Measurements from ENCODE around the gene CBS.
"Not testable (repeated sequence)": the region's sequence is repeated elsewhere in the genome, so short reads cannot be mapped to it uniquely, and the experiment has no call there.

Gene CBS

DNA sequence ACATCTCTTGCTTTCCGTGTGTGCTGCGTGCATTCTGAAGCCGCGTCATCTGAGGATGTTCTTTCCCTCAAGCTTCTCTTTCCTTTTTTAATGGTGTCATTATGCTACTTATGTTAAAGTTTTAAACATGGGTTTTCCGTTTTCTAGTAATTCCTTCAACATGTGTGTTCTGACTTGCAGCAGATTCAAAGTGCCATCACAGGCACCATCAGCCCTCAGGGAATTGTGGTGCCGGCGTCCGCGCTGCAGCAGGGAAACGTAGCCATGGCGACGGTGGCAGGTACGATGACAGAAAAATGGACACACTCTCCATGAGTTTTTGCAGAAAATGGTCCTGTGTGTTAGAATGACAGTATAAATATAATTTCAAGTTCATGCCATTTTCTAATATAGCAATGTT is 58.9 kb downstream of the CBS start:
- H3K4me1 Mint-ChIP-seq: peaks cover 18% of the 10 kb centered on the region
- TF ChIP-seq, protein P1, sequence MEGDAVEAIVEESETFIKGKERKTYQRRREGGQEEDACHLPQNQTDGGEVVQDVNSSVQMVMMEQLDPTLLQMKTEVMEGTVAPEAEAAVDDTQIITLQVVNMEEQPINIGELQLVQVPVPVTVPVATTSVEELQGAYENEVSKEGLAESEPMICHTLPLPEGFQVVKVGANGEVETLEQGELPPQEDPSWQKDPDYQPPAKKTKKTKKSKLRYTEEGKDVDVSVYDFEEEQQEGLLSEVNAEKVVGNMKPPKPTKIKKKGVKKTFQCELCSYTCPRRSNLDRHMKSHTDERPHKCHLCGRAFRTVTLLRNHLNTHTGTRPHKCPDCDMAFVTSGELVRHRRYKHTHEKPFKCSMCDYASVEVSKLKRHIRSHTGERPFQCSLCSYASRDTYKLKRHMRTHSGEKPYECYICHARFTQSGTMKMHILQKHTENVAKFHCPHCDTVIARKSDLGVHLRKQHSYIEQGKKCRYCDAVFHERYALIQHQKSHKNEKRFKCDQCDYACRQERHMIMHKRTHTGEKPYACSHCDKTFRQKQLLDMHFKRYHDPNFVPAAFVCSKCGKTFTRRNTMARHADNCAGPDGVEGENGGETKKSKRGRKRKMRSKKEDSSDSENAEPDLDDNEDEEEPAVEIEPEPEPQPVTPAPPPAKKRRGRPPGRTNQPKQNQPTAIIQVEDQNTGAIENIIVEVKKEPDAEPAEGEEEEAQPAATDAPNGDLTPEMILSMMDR (IDR thresholded peaks at IDR 0.05): no peak
- H3K27me3 Mint-ChIP-seq (ENCODE audit: low read depth, poor library complexity): no peaks in the 10 kb centered on the region
- H3K9me3 Mint-ChIP-seq: no peaks in the 10 kb centered on the region
- H3K4me3 Mint-ChIP-seq: no peak overlapping the region
- H3K36me3 Mint-ChIP-seq (ENCODE audit: low read depth): peaks cover 71% of the 10 kb centered on the region
- DNase-seq: no peak
- no peak overlapping the region for H3K27ac Mint-ChIP-seq

DNA sequence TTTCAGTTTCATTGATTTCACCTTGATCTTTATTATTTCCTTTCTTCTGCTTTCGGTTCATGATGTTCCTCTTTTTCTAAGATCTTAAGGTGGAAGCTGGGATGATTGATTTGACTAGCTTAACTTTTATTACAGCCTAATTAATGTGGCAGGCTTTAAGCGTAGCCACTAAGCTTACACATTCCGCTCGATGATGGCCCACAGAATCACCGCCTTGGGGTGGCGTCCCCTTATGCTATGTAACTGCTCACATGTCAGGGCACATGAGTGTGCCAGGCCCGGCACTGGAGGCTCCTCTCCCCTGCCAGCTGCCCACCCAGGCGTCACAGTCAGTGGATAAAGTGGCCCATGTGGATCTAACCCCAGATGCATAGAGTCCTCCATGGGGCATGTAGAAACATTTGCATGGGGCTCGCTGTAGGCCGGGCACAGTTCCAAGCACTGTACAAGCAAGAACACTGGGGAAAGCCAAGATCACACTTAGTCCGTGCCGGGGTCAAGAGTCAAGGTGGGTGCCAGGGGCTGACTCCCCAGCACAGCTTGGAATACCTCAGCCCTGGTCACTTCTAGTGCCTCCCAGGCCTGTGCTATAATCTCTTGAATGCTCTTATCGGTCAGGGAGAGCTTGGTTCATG is 59.6 kb downstream of the CBS start:
- H3K4me1 Mint-ChIP-seq: peaks cover 14% of the 10 kb centered on the region
- H3K36me3 Mint-ChIP-seq (ENCODE audit: low read depth): peaks cover 73% of the 10 kb centered on the region
- TF ChIP-seq, protein P1 (IDR thresholded peaks at IDR 0.05): no peak
- peak overlapping the region; percentile 36 for H3K27ac Mint-ChIP-seq
- H3K9me3 Mint-ChIP-seq: no peaks in the 10 kb centered on the region
- no peaks in the 10 kb centered on the region for H3K27me3 Mint-ChIP-seq (ENCODE audit: low read depth, poor library complexity)
- no peak for DNase-seq
- H3K4me3 Mint-ChIP-seq: no peak overlapping the region

DNA sequence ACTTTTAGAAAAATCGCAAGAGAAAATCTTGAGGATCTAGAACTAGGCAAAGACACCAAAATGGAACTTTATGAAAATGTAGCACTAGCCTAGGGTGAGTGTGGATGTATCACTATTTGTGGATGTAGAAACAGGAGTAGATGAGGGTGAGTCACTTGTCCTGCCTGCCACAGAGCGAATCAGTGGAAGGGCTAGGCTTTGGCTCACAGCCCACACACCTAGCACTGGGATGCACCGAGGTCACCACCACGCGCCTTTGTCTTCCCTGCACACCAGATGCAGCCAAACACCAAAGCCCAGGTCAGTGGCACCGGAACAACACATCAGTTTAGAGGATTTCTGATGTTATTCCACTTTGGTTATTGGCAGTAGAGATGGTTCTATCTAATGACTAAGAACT is 63.0 kb downstream of the CBS start:
- TF ChIP-seq, protein P1 (IDR thresholded peaks at IDR 0.05): no peak
- no peaks in the 10 kb centered on the region for H3K9me3 Mint-ChIP-seq
- DNase-seq: no peak
- no peak overlapping the region for H3K27ac Mint-ChIP-seq
- no peaks in the 10 kb centered on the region for H3K4me1 Mint-ChIP-seq
- H3K36me3 Mint-ChIP-seq (ENCODE audit: low read depth): peaks cover 90% of the 10 kb centered on the region
- H3K4me3 Mint-ChIP-seq: no peak overlapping the region
- H3K27me3 Mint-ChIP-seq (ENCODE audit: low read depth, poor library complexity): no peaks in the 10 kb centered on the region

DNA sequence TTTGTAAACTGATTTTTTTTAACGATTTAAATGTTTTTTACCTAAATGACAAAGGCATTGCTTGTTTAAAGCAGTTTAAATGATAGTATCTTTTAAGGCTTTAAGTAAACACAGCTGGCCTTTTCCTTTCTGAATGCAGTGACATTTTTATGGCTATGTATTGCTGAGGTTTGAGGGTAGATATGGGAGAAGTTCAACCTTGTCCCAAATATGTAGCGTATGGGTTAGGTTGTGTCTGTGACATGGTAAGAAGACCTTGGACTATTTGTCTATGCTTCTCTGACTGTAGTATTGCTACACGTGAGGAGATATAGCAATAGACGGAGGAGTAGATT is 68.8 kb downstream of the CBS start:
- H3K27me3 Mint-ChIP-seq (ENCODE audit: low read depth, poor library complexity): no peaks in the 10 kb centered on the region
- peaks cover 10% of the 10 kb centered on the region for H3K9me3 Mint-ChIP-seq
- TF ChIP-seq, protein P1 (IDR thresholded peaks at IDR 0.05): no peak
- peak overlapping the region; percentile 26 for H3K27ac Mint-ChIP-seq
- DNase-seq: no peak
- H3K4me1 Mint-ChIP-seq: peaks cover 21% of the 10 kb centered on the region
- H3K4me3 Mint-ChIP-seq: no peak overlapping the region
- peaks cover 79% of the 10 kb centered on the region for H3K36me3 Mint-ChIP-seq (ENCODE audit: low read depth)

DNA sequence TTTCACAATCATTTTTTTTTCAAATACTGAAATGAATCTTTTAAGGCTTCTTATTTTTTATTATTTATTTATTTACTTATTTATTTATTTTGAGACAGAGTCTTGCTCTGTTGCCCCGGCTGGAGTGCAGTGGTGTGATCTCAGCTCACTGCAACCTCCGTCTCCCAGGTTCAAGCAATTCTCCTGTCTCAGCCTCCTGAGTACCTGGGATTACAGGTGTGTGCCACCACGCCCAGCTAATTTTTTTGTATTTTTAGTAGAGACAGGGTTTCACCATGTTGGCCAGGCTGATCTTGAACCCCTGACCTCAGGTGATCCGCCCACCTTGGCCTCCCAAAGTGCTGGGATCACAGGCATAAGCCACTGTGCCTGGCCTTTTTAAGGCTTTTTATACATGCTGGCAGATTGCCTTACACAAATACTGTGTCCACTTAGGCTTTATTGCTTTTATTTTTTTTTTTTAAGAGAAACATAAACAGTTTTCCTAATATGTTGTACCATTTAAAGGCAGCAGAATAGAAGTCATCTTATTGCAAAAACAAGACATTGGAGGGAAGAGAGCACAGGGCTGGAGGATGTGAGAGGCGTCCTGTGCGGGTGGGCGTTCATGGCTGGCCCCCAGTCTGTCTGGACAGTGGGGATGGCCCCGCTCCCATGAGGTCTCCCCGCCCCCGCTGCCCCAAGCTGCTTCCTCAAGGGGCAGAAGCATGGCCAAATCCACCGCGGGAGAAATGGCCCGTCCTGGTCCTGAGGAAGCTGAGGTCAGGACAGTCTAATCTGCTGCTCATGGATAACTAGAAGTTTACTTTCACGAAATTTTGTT is 69.4 kb downstream of the CBS start:
- DNase-seq; H3K4me3 Mint-ChIP-seq; H3K27me3 Mint-ChIP-seq (ENCODE audit: low read depth, poor library complexity): not testable (repeated sequence)
- peaks cover 21% of the 10 kb centered on the region for H3K4me1 Mint-ChIP-seq
- H3K36me3 Mint-ChIP-seq (ENCODE audit: low read depth): peaks cover 77% of the 10 kb centered on the region
- H3K27ac Mint-ChIP-seq: peak overlapping the region; percentile 26
- peaks cover 14% of the 10 kb centered on the region for H3K9me3 Mint-ChIP-seq

DNA sequence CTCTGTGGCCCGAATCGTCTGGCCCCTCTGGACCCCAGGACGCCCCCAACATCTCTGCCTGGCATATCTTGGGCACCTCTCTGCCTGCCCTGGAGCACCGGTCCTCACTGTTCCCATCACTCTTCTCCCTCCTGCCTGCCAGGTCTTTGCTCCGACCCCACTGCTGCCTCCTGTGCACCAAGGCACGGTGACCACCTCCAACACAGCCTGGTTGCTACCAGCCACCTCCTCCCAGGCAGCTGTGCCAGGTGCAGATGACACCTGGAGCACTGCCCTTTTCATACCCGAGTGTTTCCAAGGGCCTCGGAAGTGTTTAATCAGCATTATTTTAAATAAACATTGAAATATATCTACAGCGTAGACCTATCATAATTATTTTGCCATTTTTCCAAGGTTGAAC is 70.0 kb downstream of the CBS start:
- Mint-ChIP-seq H3K9me3 (peaks cover 21% of the 10 kb centered on the region), H3K27me3 (ENCODE audit: low read depth, poor library complexity) (peaks cover 2% of the 10 kb centered on the region), H3K36me3 (ENCODE audit: low read depth) (peaks cover 77% of the 10 kb centered on the region), H3K27ac (peak overlapping the region; percentile 52), H3K4me3 (no peak overlapping the region), H3K4me1 (peaks cover 21% of the 10 kb centered on the region)
- DNase-seq: no peak
- TF ChIP-seq, protein P1 (IDR thresholded peaks at IDR 0.05): no peak
